Skeletal muscle satellite cell (primary cell): Measurements from ENCODE around the gene CLHC1.
"Not testable (repeated sequence)": the region's sequence is repeated elsewhere in the genome, so short reads cannot be mapped to it uniquely, and the experiment has no call there.

ENCODE experiments used
- H3K27me3 ChIP-seq: 2 replicates; pipeline ENCODE4 v1.7.0; 2013; ENCODE audit warnings: low read length; ENCODE audit not compliant: control insufficient read depth, insufficient read depth
- H3K36me3 ChIP-seq: 2 replicates; pipeline ENCODE4 v1.7.0; 2013; ENCODE audit warnings: mild to moderate bottlenecking, control low read depth, low read length; ENCODE audit not compliant: insufficient read depth
- H3K4me1 ChIP-seq: 2 replicates; pipeline ENCODE4 v1.7.0; 2013; ENCODE audit warnings: low read length; ENCODE audit not compliant: control insufficient read depth, insufficient read depth
- H3K4me2 ChIP-seq: 2 replicates; pipeline ENCODE4 v1.7.0; 2013; ENCODE audit warnings: mild to moderate bottlenecking, low read length
- H3K4me3 ChIP-seq: 2 replicates; pipeline ENCODE4 v1.7.0; 2013; ENCODE audit warnings: low read length
- H3K9ac ChIP-seq: 2 replicates; pipeline ENCODE4 v1.7.0; 2013; ENCODE audit warnings: mild to moderate bottlenecking, low read depth, low read length, moderate library complexity
- H3K9me3 ChIP-seq: replicated peaks from 2 replicates; pipeline ENCODE4 v1.7.0; 2013; ENCODE audit warnings: mild to moderate bottlenecking, control low read depth, low read length

The CLHC1 gene

DNA sequence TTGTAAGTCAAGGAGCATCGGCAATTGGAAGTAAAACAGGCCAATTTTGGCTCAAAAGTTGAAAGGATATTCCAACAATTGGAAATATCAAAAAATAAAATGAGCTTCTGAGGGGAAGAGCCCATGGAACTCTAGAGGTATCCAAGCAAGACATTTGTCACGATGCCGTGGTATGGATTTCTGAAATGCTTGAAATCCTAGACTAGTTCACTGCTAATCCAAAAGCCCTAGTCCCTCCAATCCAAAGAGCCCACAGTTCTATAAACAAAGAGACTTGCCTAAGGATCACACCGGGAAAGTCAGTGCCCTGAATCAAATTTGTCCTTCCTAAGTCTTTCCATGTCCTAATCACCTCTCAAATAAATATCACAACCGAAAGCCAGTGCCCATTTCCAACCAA is 85.1 kb downstream of the CLHC1 start:
- Histone ChIP-seq H3K4me2 (no peak overlapping the region), H3K4me3 (no peak overlapping the region), H3K36me3 (no peaks in the 10 kb centered on the region), H3K9ac (no peak overlapping the region), H3K27me3 (no peaks in the 10 kb centered on the region), H3K9me3 (no peaks in the 10 kb centered on the region), H3K4me1 (peaks cover 20% of the 10 kb centered on the region)

GRCh38 chr2:55146263-55146662 is 85.8 kb downstream of the CLHC1 start:
- Histone ChIP-seq H3K9me3 (no peaks in the 10 kb centered on the region), H3K9ac (no peak overlapping the region), H3K27me3 (no peaks in the 10 kb centered on the region), H3K36me3 (no peaks in the 10 kb centered on the region), H3K4me2 (no peak overlapping the region), H3K4me1 (peaks cover 15% of the 10 kb centered on the region), H3K4me3 (no peak overlapping the region)

- Histone ChIP-seq H3K9ac (no peak overlapping the region), H3K4me1 (peaks cover 15% of the 10 kb centered on the region), H3K4me2 (no peak overlapping the region), H3K9me3 (no peaks in the 10 kb centered on the region), H3K36me3 (no peaks in the 10 kb centered on the region), H3K4me3 (no peak overlapping the region), H3K27me3 (no peaks in the 10 kb centered on the region)
Observed at GRCh38 chr2:55144922-55145820, 86.9 kb downstream of the CLHC1 start.

- not testable (repeated sequence) for H3K9me3 ChIP-seq, H3K27me3 ChIP-seq, H3K4me2 ChIP-seq, H3K4me3 ChIP-seq, H3K36me3 ChIP-seq, H3K9ac ChIP-seq
- peaks cover 10% of the 10 kb centered on the region for H3K4me1 ChIP-seq
Observed at GRCh38 chr2:55143706-55144105, 88.4 kb downstream of the CLHC1 start.

- H3K9me3 ChIP-seq = no peaks in the 10 kb centered on the region
- no peak overlapping the region for H3K9ac ChIP-seq
- no peaks in the 10 kb centered on the region for H3K4me1 ChIP-seq
- no peak overlapping the region for H3K4me2 ChIP-seq
- H3K36me3 ChIP-seq = no peaks in the 10 kb centered on the region
- H3K27me3 ChIP-seq = no peaks in the 10 kb centered on the region
- H3K4me3 ChIP-seq = no peak overlapping the region
Observed at GRCh38 chr2:55142518-55142917, 89.6 kb downstream of the CLHC1 start.

DNA sequence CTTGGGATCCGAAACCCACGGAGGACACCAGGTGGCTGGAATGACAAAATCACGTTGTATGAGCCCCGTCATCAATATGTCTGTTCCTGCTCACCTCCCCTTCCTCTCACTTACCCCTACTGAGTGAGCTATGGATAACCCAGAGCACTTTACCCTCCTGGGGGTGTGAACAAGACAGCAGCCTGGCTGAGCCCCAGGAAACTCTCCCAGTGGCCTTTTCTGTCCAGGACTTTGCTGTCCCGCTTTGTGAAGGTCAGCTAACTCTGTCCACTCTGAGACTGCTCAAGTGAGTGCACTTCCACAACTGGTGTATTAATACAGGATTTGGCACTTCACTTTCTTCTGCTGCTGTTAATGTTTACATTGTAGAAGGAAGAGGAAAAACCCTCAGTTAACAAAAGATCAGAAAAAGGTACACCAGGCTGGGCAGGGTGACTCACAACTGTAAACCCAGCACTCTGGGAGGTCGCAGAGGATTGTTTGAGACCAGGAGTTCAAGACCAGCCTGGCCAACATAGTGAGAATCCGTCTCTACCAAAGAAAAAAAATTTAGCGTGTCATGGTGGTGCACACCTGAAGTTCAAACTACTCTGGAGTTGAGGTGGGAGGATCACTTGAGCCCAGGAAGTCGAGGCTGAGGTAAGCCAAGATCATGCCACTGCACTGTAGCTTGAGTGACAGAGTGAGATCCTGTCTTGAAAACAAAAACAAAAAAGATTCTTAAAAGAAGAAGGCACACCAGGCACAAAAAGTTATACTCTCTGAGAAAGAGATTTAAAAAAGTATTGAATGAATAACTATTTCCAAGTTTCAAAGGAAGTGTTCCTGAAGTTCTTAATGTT is 90.3 kb downstream of the CLHC1 start:
- Histone ChIP-seq H3K27me3 (no peaks in the 10 kb centered on the region), H3K36me3 (no peaks in the 10 kb centered on the region), H3K4me2 (no peak overlapping the region), H3K4me3 (no peak overlapping the region), H3K4me1 (no peaks in the 10 kb centered on the region), H3K9me3 (no peaks in the 10 kb centered on the region), H3K9ac (no peak overlapping the region)

- Histone ChIP-seq H3K9ac (no peak overlapping the region), H3K27me3 (no peaks in the 10 kb centered on the region), H3K9me3 (no peaks in the 10 kb centered on the region), H3K4me3 (no peak overlapping the region), H3K4me1 (no peaks in the 10 kb centered on the region), H3K36me3 (no peaks in the 10 kb centered on the region), H3K4me2 (no peak overlapping the region)
Observed at GRCh38 chr2:55140316-55141219, 91.5 kb downstream of the CLHC1 start.

DNA sequence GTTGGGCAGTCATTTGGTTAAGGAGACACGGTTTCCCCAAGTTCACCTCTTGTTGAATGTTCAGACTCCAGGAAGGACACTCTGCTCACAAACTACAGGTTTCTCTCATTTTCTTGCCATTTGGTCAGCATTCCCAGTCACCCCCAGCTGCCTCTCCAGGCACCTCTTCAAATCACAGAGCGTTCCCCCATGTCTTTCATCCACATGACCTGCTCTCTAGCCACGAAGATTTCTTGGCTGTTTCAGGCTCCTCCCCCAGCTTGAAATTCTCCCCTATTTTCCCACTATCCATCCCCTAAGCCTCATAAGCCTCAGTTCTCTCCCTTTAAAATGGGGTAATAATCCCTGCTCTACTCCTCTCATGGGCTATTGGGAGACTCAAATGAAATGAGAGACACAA is 92.8 kb downstream of the CLHC1 start:
- Histone ChIP-seq H3K4me1 (peaks cover 2% of the 10 kb centered on the region), H3K36me3 (no peaks in the 10 kb centered on the region), H3K4me2 (no peak overlapping the region), H3K9me3 (no peaks in the 10 kb centered on the region), H3K27me3 (no peaks in the 10 kb centered on the region), H3K4me3 (no peak overlapping the region), H3K9ac (no peak overlapping the region)

- H3K4me2 ChIP-seq = no peak overlapping the region
Observed at GRCh38 chr2:55138882-55139229, 93.2 kb downstream of the CLHC1 start.

DNA sequence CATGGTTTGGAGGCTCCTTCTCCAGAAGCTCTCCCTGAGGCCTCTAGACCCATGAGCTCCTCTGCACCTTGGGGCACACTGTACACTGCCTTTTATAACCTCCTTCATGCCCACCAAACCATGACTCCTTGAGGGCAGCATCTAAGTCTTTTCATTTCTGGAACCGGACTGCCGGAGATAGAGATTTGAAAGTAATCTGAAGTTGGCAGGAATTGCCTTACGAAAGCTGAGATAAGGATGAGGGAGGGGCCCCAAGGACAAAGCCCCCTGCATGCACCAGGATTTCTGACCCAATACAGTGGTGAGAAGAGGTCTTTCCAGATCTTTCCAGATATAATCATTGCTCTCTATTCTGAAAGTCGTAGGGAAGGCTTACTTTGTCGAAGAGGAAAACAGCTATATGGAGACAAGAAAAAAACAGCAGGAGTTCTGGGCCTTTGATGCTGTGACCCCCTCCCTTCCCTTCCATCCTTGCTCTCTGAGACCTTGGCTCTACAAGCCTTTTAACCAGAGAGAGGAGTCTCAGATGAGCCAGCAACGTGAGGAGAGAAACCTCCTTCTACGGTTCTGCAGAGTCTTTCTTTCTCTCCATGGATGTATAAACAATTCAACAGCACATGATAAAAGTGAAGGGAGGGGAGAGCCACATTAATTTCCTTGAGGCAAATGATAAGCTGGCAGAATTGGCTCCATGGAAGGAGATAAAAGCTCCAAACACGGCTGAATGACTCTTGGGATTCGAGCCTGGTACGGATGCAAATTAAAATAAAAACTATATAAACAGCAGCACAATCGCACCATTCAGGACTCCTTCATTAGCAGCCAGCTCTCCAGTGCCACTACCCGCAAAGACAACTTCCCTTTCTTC is 93.8 kb downstream of the CLHC1 start:
- H3K36me3 ChIP-seq = no peaks in the 10 kb centered on the region
- no peaks in the 10 kb centered on the region for H3K27me3 ChIP-seq
- H3K4me2 ChIP-seq = no peak overlapping the region
- no peaks in the 10 kb centered on the region for H3K9me3 ChIP-seq
- no peak overlapping the region for H3K4me3 ChIP-seq
- no peak overlapping the region for H3K9ac ChIP-seq
- H3K4me1 ChIP-seq = peaks cover 12% of the 10 kb centered on the region

More at GRCh38 chr2:55138882-55139229, 93.2 kb downstream of the CLHC1 start:
- Histone ChIP-seq H3K36me3 (no peaks in the 10 kb centered on the region), H3K9me3 (no peaks in the 10 kb centered on the region), H3K4me1 (peaks cover 6% of the 10 kb centered on the region), H3K9ac (no peak overlapping the region), H3K4me3 (no peak overlapping the region), H3K27me3 (no peaks in the 10 kb centered on the region)
